Measurements from ENCODE around the gene HLA-DMA. TPM values are rescaled to one million over a fixed set of nuclear protein-coding genes. Genes with fewer than 3 reads are reported as not detected.

Gene HLA-DMA
- total RNA-seq, 1 donor = 89.0 TPM

- H3K9me3 ChIP-seq (ENCODE audit: low read depth, low read length) = no peaks in the 10 kb centered on the region
- peak overlapping the region; percentile 95 for H3K4me3 ChIP-seq (ENCODE audit: low read length)
- peaks cover 42% of the 10 kb centered on the region for H3K4me1 ChIP-seq (ENCODE audit: insufficient read depth, low read length)
- H3K27me3 ChIP-seq (ENCODE audit: insufficient read depth, low read length) = no peaks in the 10 kb centered on the region
Measured at GRCh38 chr6:32969685-32970412, 17.0 kb upstream of the HLA-DMA start.

DNA sequence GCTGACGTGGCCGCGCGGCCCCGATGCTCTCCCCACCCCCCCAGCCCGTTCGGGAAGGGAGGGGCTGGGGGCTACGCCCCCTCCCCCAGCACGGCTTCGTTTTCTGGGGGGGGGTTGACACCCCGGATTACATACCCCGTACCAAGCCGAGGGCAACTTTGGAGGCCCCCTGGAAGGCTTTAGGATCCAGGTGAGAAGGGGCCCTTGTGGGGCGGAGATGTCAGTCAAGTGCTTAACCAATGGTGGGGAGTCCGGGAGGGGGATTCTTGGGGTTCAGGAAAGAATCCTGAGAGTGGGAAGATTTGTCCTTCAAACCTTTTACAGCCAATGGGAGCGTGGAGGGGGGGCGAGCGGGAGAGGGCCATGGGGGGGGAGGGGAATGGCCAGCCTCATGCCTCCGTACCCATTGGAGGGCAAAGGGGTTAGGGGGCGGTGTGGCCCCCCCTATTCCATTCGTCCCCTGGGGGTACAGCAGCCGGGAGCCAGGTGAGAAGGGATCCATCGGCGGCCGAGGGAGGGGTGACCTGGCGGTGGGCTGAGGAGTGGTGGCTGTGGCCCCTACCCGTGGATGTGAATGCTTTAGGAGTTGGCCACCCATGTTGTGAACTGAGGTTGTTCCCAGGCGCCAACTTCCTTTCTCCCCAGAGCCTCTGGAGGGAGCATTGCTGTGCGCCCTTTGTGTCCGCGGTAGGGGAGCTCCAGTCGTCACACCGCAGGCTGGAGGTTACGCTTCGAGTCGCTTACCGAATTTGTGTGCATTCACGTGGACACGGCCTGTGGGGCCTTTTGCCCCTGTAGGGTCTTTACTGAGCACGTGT, 16.2 kb upstream of the HLA-DMA start:
- H3K4me1 ChIP-seq (ENCODE audit: insufficient read depth, low read length) = peaks cover 42% of the 10 kb centered on the region
- H3K4me3 ChIP-seq (ENCODE audit: low read length) = peak overlapping the region; percentile 95
- H3K9me3 ChIP-seq (ENCODE audit: low read depth, low read length) = no peaks in the 10 kb centered on the region
- no peaks in the 10 kb centered on the region for H3K27me3 ChIP-seq (ENCODE audit: insufficient read depth, low read length)

DNA sequence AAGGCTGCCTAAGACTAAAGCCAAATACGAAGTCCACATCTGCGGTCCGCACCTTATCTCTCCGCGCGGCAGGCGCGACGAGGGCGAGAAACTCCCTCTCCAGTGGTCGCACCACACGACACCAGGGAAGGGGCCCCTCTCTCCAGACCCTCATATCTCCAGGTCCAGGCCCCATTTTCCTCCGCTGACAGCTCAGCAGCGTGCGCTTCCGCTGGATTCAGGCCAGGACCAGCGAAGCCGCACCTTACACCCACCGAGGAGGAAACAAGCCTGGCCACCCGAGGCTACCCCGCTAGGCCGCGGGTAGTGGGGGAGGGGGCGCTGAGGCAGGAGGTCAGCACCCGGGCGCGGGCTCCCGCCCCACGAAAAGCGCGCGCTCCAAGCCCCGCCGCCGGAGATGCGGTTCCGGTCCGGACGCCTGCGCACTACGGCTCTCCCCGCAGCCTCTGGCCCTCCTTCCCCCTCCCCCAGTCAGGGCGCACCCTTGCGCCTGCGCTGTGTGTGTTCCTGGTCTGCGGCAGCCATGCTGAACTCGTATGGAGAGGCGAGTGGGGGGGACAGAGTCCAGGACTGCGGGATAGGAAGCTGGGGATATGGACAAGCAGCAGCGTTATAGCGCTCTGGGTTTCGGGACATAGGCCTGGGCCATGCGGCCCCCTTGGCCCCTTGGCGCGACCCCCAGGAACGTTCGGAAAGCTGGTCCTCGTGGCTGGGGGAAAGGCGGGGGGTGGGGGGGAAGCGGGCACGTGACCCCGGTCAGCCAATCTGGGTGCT, 15.4 kb upstream of the HLA-DMA start, which contains the start of gene BRD2:
BRD2 (plus strand) TSS at position 502 of the 774 bp plus-strand sequence. CDS start 4,305 bp downstream, outside the sequence.
- H3K9me3 ChIP-seq (ENCODE audit: low read depth, low read length) = no peaks in the 10 kb centered on the region
- H3K4me1 ChIP-seq (ENCODE audit: insufficient read depth, low read length) = peaks cover 43% of the 10 kb centered on the region
- no peaks in the 10 kb centered on the region for H3K27me3 ChIP-seq (ENCODE audit: insufficient read depth, low read length)
- H3K4me3 ChIP-seq (ENCODE audit: low read length) = peak within 1 kb of the TSS; percentile 95

DNA sequence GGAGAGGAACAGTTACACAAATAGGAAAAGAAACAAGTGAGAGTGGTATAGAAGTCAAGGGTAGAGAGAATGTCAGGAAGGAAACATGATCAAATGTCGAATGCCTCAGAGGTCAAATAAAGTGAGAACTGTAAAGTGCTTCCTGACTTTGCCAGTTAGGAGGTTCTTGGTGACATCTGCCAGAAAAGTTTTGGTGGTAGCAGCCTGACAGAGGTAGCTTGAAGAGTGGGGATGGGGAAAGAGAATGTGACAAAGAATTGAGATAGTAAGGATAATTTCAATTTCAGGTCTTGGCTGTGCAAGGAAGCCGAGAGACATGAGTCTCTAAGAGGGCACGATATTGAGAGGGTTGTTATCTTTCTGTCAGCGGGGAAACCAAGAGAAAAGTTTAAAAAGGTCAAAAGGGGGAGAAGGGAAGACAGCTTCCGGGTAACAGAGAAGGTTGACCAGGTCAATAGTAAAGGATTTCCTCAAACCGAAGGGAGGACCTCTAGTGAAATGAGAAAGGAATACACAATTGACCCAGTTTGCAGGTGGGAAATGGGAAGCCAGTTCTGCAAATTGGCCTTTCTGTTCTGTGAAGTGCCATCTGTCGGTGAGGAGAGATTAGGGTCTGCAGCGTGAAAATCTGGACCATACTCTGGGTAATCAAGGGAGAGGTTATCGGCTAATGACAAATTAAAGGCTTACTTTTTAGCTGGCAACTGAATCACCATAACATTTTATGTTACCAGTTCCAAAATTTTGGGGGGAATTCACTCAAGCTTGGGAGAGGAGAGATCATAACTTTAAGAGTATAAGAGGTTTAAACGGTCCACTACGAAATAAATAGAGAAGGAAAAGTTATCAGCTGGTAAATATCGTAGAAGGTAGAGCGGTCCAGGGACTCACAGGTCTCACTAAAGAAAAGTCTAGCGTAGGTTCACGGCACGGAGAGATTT, 14.5 kb upstream of the HLA-DMA start:
- Histone ChIP-seq H3K4me1 (ENCODE audit: insufficient read depth, low read length) (peaks cover 48% of the 10 kb centered on the region), H3K27me3 (ENCODE audit: insufficient read depth, low read length) (no peaks in the 10 kb centered on the region), H3K9me3 (ENCODE audit: low read depth, low read length) (no peaks in the 10 kb centered on the region), H3K4me3 (ENCODE audit: low read length) (peak overlapping the region; percentile 95)

DNA sequence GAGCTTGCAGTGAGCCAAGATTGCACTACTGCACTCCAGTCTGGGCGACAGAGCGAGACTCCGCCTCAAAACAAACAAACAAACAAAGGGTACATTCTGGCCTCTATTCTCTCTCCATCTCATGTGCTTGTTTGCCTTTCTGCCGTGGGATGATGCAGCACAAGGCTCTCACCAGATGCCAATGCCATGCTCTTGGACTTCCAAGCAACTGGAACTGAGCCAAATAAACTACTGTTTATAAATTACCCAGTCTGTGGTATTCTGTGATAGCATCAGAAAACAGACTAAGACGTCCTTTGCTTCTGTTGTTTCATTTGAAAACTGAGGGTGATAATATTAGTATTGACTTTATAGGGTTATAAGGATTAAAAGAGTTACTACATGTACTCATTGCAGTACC, 11.9 kb upstream of the HLA-DMA start:
- no peak overlapping the region for H3K4me3 ChIP-seq (ENCODE audit: low read length)
- no peaks in the 10 kb centered on the region for H3K27me3 ChIP-seq (ENCODE audit: insufficient read depth, low read length)
- peaks cover 49% of the 10 kb centered on the region for H3K4me1 ChIP-seq (ENCODE audit: insufficient read depth, low read length)
- H3K9me3 ChIP-seq (ENCODE audit: low read depth, low read length) = no peaks in the 10 kb centered on the region

GRCh38 chr6:32963866-32964265, 11.0 kb upstream of the HLA-DMA start:
- no peak overlapping the region for H3K4me3 ChIP-seq (ENCODE audit: low read length)
- no peaks in the 10 kb centered on the region for H3K9me3 ChIP-seq (ENCODE audit: low read depth, low read length)
- H3K4me1 ChIP-seq (ENCODE audit: insufficient read depth, low read length) = peaks cover 43% of the 10 kb centered on the region
- H3K27me3 ChIP-seq (ENCODE audit: insufficient read depth, low read length) = no peaks in the 10 kb centered on the region

DNA sequence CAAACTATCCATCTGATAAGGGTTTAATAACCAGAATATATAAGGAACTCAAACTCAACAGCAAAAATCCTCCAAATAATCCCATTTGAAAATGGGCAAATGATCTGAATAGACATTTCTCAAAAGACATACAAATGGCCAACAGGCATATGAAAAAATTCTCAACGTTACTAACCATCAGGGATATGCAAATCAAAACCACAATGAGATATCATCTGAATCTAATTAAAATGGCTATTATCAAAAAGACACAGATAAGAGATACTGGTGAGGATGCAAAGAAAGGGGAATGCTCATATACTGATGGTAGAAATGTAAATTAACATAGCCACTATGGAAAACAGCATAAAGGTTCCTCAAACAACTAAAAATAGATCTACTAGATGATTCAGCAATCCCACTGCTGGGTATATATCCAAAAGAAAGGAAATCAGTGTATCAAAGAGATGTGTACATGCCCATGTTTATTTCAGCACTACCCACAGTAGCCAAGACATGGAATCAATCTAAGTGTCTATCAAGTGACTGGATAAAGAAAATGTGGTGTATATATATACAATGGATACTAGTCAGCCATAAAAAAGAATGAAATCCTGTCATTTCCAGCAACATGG, 9.4 kb upstream of the HLA-DMA start:
- Histone ChIP-seq H3K9me3 (ENCODE audit: low read depth, low read length) (no peaks in the 10 kb centered on the region), H3K4me3 (ENCODE audit: low read length) (no peak overlapping the region), H3K27me3 (ENCODE audit: insufficient read depth, low read length) (no peaks in the 10 kb centered on the region), H3K4me1 (ENCODE audit: insufficient read depth, low read length) (peaks cover 38% of the 10 kb centered on the region)

DNA sequence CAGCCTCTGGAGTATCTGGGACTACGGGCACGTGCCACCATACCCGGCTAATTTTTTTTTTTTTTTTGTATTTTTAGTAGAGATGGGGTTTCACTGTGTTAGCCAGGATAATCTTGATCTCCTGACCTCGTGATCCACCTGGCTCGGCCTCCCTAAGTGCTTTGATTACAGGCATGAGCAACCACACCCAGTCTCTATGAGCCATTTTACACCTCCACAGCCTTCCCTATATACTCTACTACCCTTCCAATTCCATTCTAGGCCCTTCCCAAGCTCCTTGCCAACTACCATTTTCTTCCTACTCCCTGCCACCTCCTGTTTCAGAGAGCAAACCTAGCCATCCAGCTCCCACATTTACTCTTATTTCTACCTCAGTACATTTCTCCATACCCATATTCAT, 7.7 kb upstream of the HLA-DMA start:
- no peaks in the 10 kb centered on the region for H3K27me3 ChIP-seq (ENCODE audit: insufficient read depth, low read length)
- H3K9me3 ChIP-seq (ENCODE audit: low read depth, low read length) = no peaks in the 10 kb centered on the region
- H3K4me1 ChIP-seq (ENCODE audit: insufficient read depth, low read length) = peaks cover 27% of the 10 kb centered on the region
- no peak overlapping the region for H3K4me3 ChIP-seq (ENCODE audit: low read length)

DNA sequence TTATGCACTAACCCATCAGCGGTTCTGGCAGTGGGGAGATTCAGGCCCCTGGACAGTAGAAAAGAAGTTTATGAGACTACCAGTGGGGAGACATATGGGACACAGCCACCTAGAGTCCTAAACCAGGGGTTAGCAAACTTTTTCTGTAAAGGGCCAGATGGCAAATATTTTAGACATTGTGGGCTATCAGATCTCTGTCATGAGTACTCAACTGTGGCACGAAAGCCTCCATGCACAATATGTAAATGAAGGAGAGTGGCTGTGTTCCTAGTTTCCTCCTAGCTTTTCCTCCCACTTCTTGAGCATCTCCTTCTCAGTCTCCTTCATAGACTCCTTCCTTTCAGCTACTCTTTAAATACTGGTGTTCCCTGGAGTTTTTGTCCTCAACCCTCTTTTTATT, 3.3 kb upstream of the HLA-DMA start:
- Histone ChIP-seq H3K4me1 (ENCODE audit: insufficient read depth, low read length) (peaks cover 48% of the 10 kb centered on the region), H3K27me3 (ENCODE audit: insufficient read depth, low read length) (no peaks in the 10 kb centered on the region), H3K9me3 (ENCODE audit: low read depth, low read length) (no peaks in the 10 kb centered on the region), H3K4me3 (ENCODE audit: low read length) (no peak overlapping the region)

- Histone ChIP-seq H3K4me1 (ENCODE audit: insufficient read depth, low read length) (peaks cover 58% of the 10 kb centered on the region), H3K4me3 (ENCODE audit: low read length) (no peak overlapping the region), H3K9me3 (ENCODE audit: low read depth, low read length) (no peaks in the 10 kb centered on the region), H3K27me3 (ENCODE audit: insufficient read depth, low read length) (no peaks in the 10 kb centered on the region)
Measured at GRCh38 chr6:32954986-32955802, 2.3 kb upstream of the HLA-DMA start.

- no peak overlapping the region for H3K4me3 ChIP-seq (ENCODE audit: low read length)
- H3K9me3 ChIP-seq (ENCODE audit: low read depth, low read length) = no peaks in the 10 kb centered on the region
- peaks cover 67% of the 10 kb centered on the region for H3K4me1 ChIP-seq (ENCODE audit: insufficient read depth, low read length)
- H3K27me3 ChIP-seq (ENCODE audit: insufficient read depth, low read length) = no peaks in the 10 kb centered on the region
Measured at GRCh38 chr6:32954267-32954666, 1.4 kb upstream of the HLA-DMA start.

DNA sequence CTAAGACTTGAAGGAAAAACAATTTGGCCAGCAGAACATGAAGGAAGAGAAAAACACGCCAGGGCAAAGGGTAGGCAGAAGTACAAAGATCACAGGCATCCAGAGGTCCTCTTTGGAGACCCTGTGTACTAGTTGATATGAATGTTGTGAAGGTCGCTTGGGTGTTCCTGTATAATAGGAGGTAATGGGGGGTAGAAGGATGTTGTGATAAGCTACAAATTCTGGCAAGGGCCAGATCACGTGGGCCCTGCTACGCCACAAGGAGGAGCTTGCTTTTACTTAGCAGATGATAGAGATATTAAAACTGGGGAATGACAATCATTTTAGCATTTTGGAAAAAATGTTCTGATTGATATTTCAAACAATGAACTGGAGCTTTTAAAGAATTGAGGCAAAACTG, 878 bp upstream of the HLA-DMA start:
- Histone ChIP-seq H3K9me3 (ENCODE audit: low read depth, low read length) (no peaks in the 10 kb centered on the region), H3K27me3 (ENCODE audit: insufficient read depth, low read length) (no peaks in the 10 kb centered on the region), H3K4me3 (ENCODE audit: low read length) (no peak overlapping the region), H3K4me1 (ENCODE audit: insufficient read depth, low read length) (peaks cover 72% of the 10 kb centered on the region)

DNA sequence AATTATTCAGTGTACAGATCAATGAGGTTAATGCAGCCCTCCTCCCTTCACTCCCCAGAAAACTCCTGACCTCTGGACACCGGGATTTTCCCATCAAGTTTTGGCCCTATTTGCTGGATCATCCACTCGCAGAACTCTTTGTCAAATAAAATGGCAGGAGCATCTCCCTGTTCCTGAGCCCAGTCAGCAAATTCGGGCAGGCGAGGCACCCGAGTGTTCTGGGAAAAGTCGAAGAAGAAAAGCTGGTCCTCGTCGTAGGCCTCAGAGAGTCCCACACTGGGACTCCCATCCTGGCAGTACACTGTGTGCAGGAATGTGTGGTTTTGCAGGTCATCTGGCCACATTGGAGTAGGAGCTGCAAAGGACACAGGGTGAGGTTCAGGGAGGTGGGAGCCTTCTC, 2.4 kb downstream of the HLA-DMA start:
- H3K4me3 ChIP-seq (ENCODE audit: low read length) = no peak overlapping the region
- peaks cover 95% of the 10 kb centered on the region for H3K4me1 ChIP-seq (ENCODE audit: insufficient read depth, low read length)
- H3K9me3 ChIP-seq (ENCODE audit: low read depth, low read length) = no peaks in the 10 kb centered on the region
- H3K27me3 ChIP-seq (ENCODE audit: insufficient read depth, low read length) = no peaks in the 10 kb centered on the region
